H7 (cell line): ENCODE data around the gene BCAR3. TPM values are rescaled to one million over a fixed set of nuclear protein-coding genes. Genes with fewer than 3 reads are reported as not detected.
A peak's percentile ranks its signal among the peaks of the same experiment; 100 is the strongest.

Source experiments
- DNase-seq: peaks from one replicate; pipeline ENCODE4 v3.0.0; 2012
- H3K27me3 ChIP-seq: 2 replicates; pipeline ENCODE4 v1.6.0; 2011; ENCODE audit warnings: mild to moderate bottlenecking, low read length; ENCODE audit not compliant: control insufficient read depth, insufficient read depth
- H3K36me3 ChIP-seq: replicated peaks from 2 replicates; pipeline ENCODE4 v1.5.1; 2011; ENCODE audit warnings: low read length; ENCODE audit not compliant: control insufficient read depth, insufficient read depth
- H3K4me3 ChIP-seq: 2 replicates; pipeline ENCODE4 v1.5.1; 2011; ENCODE audit warnings: low read depth, mild to moderate bottlenecking, control low read depth, low read length, moderate library complexity; ENCODE audit not compliant: insufficient read depth
- total RNA-seq: library from RNA; depleted of rRNA; stranded (reverse); fragments of >200 nt; shearing (Covaris generic); gene quantifications from 2 replicates; pipeline ENCODE4 v1.2.3, GENCODE V29; 2014; rRNA removed

Gene BCAR3
- total RNA-seq, result 53.2 and 67.4 TPM in 2 replicates

DNA sequence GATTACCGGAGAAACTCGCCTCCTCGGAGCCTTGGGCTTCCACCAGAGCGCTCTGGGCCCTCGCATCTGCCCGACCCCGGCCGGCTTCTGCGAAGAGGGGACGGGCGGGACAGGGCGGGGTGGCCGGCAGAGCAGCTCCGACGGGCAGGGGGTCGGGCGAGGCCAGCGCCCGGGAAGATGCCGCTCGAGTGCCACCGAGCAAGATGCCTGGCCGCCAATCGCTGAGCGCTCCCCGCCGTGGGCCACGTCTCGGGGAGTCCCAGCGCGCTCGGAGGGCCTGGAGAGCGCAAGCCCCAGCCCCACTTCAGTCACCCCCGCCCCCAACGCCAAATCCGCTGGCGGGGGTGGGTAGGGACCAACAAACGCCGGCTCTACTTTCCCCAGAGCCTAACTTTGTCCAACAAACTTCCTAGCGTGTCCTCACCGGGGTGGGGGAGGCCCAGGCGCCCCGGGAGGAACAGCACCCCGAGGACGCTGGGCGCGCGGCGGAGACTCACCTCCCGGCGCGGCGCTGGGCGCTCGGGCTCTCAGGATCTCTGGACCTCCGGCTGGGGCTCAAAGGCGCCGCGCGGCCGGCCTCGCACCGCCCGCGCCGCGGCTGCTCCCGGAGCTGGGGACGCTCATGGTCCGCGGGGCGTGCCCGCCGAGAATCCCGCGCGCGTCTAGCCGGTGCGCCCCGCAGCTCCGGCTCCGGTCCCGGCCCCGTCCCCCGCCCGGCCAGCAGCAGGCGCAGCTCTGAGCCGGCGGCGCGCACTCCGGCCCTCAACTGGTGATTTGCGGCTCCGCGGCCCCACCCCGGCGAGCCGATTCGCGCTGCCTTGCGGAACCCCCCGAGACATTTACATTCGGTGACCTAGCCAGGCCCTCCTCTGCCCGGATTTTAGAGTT is at the start of gene BCAR3:
TSS of gene BCAR3 (minus strand) at position 737 of the 888 bp plus-strand sequence. CDS start 6,907 bp downstream, outside the sequence.
- Histone ChIP-seq H3K4me3 (peak within 1 kb of the TSS; percentile 81), H3K27me3 (no peaks in the 10 kb centered on the region), H3K36me3 (no peaks in the 10 kb centered on the region; the same call in 1 of the 2 replicates)
- DNase-seq, result peak; percentile 89

DNA sequence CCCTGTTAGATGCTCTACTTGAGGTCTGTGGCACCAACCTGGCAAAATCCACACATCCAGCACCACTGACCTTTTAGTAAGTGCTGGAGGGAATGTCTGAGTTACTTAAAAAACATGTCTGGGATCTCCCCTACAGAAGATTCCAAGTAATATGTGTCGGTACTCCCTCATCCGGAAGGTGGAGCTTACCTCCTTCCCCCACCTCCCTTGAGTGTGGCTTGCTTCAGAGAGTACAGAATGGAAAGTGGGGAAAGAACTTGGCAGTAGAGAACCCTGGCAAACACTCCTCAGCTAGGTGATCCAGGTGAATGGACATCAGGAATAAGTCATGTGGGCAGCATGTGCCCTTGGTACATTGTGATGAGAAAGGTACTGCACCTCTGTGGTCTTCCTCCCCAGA is 49.0 kb upstream of the BCAR3 start:
- DNase-seq, result no peak
- no peak overlapping the region for H3K4me3 ChIP-seq
- H3K27me3 ChIP-seq, result no peaks in the 10 kb centered on the region
- no peaks in the 10 kb centered on the region for H3K36me3 ChIP-seq

GRCh38 chr1:93729906-93730305 is 48.3 kb upstream of the BCAR3 start:
- no peak for DNase-seq
- H3K36me3 ChIP-seq, result no peaks in the 10 kb centered on the region
- H3K4me3 ChIP-seq, result no peak overlapping the region
- H3K27me3 ChIP-seq, result no peaks in the 10 kb centered on the region

DNA sequence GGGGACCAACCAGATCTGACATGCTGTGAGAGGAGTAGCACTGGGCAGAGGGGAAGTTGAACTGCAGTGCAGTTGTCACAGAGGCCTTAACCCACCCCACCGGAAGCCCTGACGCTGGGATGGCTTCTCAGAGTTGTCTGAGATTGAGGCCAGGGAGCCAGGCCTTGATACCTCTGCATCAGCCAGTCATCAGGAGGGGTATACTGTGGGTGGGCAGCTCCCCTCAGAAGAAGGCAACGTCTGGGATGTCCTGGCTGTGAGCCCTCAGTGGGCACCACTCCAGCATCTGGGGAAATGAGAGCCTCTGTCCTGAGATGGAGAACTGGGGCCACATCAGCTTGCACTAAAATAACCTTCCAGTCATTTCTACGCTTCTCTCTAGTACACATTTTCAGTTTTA is 47.9 kb upstream of the BCAR3 start:
- Histone ChIP-seq H3K27me3 (no peaks in the 10 kb centered on the region), H3K36me3 (no peaks in the 10 kb centered on the region), H3K4me3 (no peak overlapping the region)
- no peak for DNase-seq

DNA sequence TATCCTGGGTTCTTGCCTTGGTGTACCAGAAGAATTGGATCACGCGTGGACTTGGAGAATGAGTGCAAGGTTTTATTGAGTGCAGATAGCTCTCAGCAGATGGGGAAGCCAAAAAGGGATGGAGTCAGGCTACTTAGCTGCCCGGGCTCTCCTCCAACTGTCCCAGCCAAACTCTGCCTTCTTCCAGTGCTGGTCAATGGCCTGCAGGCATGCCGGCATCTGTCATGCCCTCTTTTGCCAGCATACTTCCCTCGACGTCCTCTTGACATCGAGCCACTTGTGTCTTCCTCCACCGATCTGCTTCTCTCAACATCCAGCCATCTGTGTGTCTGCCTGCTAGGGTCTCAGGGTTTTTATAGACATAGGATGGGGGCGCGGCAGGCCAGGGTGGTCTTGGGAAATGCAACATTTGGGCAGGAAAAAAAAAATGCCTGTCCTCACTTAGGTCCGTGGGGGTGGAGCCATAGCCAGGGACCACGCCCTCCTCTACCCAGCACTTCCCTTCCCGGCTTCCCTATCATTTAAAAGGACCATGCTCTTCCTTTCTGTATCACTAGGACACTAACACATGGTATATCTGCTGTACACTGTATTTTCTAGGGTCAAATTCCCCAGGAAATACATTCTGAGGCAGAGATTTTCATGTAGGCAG is 47.0 kb upstream of the BCAR3 start:
- DNase-seq, result no peak
- Histone ChIP-seq H3K27me3 (no peaks in the 10 kb centered on the region), H3K36me3 (no peaks in the 10 kb centered on the region), H3K4me3 (no peak overlapping the region)

DNA sequence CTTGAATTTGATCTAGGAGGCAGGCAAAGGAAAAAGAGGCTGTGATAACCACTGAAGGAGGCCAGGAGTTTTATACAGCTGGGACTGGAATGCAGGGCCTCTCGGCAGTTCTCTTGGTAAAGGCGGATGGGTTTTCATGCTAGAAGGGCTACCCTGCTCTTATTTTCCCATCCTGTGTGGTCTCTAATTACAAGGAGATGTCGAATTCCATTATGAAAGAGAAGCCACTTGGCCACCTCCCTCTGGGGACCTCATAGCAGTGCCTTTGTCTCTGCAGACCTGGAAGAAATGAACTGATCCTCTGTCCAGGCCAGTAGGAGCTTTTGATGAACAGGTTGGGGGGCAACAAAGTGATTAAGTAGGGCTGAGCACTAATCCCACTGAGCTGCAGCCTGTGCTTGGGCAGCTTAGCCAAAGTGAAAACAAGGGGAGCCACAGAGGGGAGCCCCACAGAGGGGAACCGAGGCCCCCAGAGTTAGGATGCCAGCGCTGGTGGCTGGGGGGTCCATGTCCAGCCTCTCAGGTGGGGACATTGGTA is 42.2 kb upstream of the BCAR3 start:
- DNase-seq, result no peak
- Histone ChIP-seq H3K27me3 (no peaks in the 10 kb centered on the region), H3K4me3 (no peak overlapping the region)

GRCh38 chr1:93723110-93723509 is 41.5 kb upstream of the BCAR3 start:
- Histone ChIP-seq H3K36me3 (no peaks in the 10 kb centered on the region), H3K27me3 (no peaks in the 10 kb centered on the region), H3K4me3 (no peak overlapping the region)
- DNase-seq, result no peak

More for the DNA sequence above, 42.2 kb upstream of the BCAR3 start:
- no peaks in the 10 kb centered on the region for H3K36me3 ChIP-seq

GRCh38 chr1:93722081-93723031 is 40.7 kb upstream of the BCAR3 start:
- Histone ChIP-seq H3K27me3 (no peaks in the 10 kb centered on the region), H3K4me3 (no peak overlapping the region), H3K36me3 (no peaks in the 10 kb centered on the region)
- DNase-seq, result peak; percentile 51

GRCh38 chr1:93720956-93721626 is 39.5 kb upstream of the BCAR3 start:
- no peaks in the 10 kb centered on the region for H3K27me3 ChIP-seq
- DNase-seq, result no peak
- H3K36me3 ChIP-seq, result no peaks in the 10 kb centered on the region
- no peak overlapping the region for H3K4me3 ChIP-seq

DNA sequence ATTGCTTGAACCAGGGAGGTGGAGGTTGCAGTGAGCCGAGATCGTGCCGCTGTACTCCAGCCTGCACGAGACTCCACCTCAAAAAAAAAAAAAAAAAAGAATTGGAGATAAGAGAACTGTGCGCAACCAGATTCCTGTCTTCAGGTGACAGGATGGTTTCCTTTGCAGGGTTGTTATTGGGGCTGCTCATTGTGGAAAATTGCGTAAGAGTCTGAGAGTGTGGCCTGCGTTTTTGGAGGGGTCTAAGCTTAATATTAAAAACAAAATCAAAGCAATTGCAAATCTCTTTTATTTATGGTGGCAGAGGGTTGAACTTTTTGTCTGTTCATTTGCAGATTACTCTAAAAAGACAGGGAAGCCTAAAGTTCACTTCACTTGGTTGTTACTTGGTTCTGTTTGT is 36.0 kb upstream of the BCAR3 start:
- H3K27me3 ChIP-seq, result no peaks in the 10 kb centered on the region
- no peaks in the 10 kb centered on the region for H3K36me3 ChIP-seq
- no peak overlapping the region for H3K4me3 ChIP-seq
- no peak for DNase-seq

GRCh38 chr1:93716941-93717368 is 35.3 kb upstream of the BCAR3 start:
- Histone ChIP-seq H3K27me3 (no peaks in the 10 kb centered on the region), H3K4me3 (no peak overlapping the region), H3K36me3 (no peaks in the 10 kb centered on the region)
- no peak for DNase-seq

- no peak for DNase-seq
- no peaks in the 10 kb centered on the region for H3K27me3 ChIP-seq
- no peak overlapping the region for H3K4me3 ChIP-seq
- H3K36me3 ChIP-seq, result no peaks in the 10 kb centered on the region
Measured at GRCh38 chr1:93716163-93716562, 34.5 kb upstream of the BCAR3 start.

DNA sequence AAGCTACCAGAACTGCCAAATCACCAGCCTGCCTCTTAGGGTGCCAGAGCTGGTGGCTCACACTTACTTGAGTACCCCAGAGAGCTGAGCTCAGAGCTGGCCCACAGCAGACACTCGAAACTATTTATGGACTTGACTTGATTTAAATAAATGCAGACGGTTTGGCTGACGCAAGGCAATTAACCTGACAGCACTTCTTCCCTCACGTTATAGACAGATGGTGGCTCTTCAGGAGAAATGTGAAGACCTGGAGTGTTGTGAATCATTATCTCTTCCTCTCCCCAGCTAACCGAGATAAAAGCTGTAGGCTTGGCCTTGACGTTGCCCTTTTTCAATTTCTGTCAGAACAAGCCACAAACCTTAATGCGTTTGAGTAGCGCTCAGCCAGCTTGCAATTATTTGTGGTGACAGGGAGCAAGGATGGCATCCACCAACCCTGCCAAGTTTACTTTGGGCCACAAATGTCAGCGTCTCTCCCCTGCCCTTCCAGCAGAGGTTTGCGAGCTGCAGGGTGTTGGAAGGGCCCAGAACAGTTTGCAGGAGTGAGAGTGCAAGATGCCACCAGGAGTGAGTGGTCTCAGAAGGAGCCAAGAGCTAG is 34.0 kb upstream of the BCAR3 start:
- Histone ChIP-seq H3K27me3 (no peaks in the 10 kb centered on the region), H3K36me3 (no peaks in the 10 kb centered on the region), H3K4me3 (no peak overlapping the region)
- DNase-seq, result no peak
